ENCODE data around the gene BHLHA15. TPM values are rescaled to one million over a fixed set of nuclear protein-coding genes. Genes with fewer than 3 reads are reported as not detected.

BHLHA15 gene
- polyA plus RNA-seq, 3 donors: not detected

DNA sequence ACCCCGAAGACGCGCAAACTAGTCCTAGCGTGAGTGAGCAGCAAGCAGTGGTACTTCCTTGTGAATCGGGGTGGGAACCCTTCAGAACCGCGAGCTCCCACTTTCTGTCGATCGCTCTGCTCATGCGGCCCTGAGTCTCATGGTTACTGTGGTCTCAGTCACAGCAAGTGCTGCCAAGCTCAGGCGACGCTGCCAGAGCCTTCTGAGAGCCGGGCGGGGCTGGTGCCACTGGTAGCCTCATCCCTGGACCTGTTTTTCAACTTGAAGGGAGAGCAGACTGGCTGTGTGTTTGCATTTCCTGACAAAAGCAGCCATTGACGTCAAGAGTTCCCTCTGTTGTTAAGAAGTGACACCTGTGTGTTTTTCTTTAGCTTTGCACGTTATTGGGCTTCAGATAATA lies 32.9 kb upstream of the BHLHA15 start:
- Histone ChIP-seq H3K9me3 (replicated peaks in 1 of 2; ENCODE audit: control insufficient read depth in 1 of 2, insufficient read depth in 1 of 2, low read length in 2 of 2) (no peaks in the 10 kb centered on the region), H2AFZ (ENCODE audit: insufficient read depth, low read depth, low read length, poor library complexity, severe bottlenecking) (no peak overlapping the region), H3K27me3 (ENCODE audit: control insufficient read depth in 2 of 2, insufficient read depth in 2 of 2, low read length in 2 of 2) (no peaks in the 10 kb centered on the region), H3K27ac (ENCODE audit: low read depth in 1 of 2, low read length in 2 of 2) (no peak overlapping the region), H3K36me3 (replicated peaks in 1 of 2; ENCODE audit: control insufficient read depth in 1 of 2, insufficient read depth in 2 of 2, low read length in 2 of 2) (peaks cover 0 to 56% of the 10 kb centered on the region in 2 donors), H3K4me2 (replicated peaks; ENCODE audit: extremely low read depth, low read length, poor library complexity, severe bottlenecking) (no peak overlapping the region), H3K79me2 (ENCODE audit: insufficient read depth, low read length) (no peaks in the 10 kb centered on the region), H4K20me1 (ENCODE audit: insufficient read depth, low read length) (peaks cover 30% of the 10 kb centered on the region), H3K4me1 (ENCODE audit: control insufficient read depth in 1 of 2, insufficient read depth in 2 of 2, low read length in 2 of 2) (no peaks in the 10 kb centered on the region), H3K9ac (ENCODE audit: insufficient read depth, low read length, poor library complexity, severe bottlenecking) (no peak overlapping the region), H3K4me3 (replicated peaks in 1 of 3; ENCODE audit: low read depth in 2 of 3, low read length in 3 of 3) (no peak overlapping the region)
- TF ChIP-seq, protein P1, sequence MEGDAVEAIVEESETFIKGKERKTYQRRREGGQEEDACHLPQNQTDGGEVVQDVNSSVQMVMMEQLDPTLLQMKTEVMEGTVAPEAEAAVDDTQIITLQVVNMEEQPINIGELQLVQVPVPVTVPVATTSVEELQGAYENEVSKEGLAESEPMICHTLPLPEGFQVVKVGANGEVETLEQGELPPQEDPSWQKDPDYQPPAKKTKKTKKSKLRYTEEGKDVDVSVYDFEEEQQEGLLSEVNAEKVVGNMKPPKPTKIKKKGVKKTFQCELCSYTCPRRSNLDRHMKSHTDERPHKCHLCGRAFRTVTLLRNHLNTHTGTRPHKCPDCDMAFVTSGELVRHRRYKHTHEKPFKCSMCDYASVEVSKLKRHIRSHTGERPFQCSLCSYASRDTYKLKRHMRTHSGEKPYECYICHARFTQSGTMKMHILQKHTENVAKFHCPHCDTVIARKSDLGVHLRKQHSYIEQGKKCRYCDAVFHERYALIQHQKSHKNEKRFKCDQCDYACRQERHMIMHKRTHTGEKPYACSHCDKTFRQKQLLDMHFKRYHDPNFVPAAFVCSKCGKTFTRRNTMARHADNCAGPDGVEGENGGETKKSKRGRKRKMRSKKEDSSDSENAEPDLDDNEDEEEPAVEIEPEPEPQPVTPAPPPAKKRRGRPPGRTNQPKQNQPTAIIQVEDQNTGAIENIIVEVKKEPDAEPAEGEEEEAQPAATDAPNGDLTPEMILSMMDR (IDR thresholded peaks at IDR 0.05): no peak
- H3K9me3 Mint-ChIP-seq: peaks cover 0 to 2% (median 0%) of the 10 kb centered on the region in 7 donors
- no peak for DNase-seq
- H3K27ac Mint-ChIP-seq: no peak overlapping the region
- H3K4me3 Mint-ChIP-seq: no peak overlapping the region
- WGBS (ENCODE audit: insufficient coverage): 98% methylated on average over 14 of the region's 16 CpGs
- H3K36me3 Mint-ChIP-seq: peaks cover 40 to 57% of the 10 kb centered on the region in 2 donors
- intact Hi-C loops (cut with micrococcal nuclease): no loop called here
- peaks cover 0 to 2% (median under 1%) of the 10 kb centered on the region in 3 donors for H3K27me3 Mint-ChIP-seq (ENCODE audit: low read depth in 3 of 3)
- H3K4me1 Mint-ChIP-seq: no peaks in the 10 kb centered on the region

DNA sequence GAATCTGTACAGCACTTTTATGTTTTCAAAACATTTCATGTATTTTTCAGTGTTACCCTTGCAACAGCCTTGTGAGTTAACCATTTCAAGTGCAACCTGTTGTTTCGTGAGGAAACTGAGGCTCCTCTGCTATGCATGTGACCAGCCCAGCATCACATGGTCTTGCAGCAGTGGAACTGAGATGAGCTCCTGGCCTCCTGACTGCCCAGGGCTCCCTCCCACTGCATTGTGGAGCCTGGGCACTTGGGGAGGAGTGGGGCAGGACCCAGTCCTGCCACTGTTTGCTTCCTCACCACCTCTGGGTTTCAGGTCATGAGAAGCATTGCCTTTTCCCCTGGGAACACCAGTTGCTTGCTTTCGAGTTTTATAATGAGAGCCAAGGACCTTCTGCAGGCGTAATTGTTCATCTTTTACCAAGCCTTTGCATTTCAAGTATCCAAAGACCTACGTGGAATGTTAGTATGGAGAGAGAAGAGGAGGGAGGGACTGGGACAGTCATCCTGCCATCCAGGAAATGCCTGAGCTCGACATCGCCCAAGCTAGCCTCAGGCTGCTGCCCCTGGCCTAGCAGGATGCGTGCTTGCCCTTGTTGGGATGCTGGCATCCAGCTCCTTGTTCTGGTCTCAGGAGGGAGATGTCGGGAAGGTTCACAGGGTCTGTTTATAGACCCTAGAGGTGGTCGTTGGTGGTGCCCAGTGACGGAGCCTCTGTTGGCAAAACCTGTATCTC lies 32.3 kb upstream of the BHLHA15 start:
- Histone ChIP-seq H3K27me3 (ENCODE audit: control insufficient read depth in 2 of 2, insufficient read depth in 2 of 2, low read length in 2 of 2) (peaks cover 0 to 4% of the 10 kb centered on the region in 2 donors), H4K20me1 (ENCODE audit: insufficient read depth, low read length) (peaks cover 30% of the 10 kb centered on the region), H3K4me1 (ENCODE audit: control insufficient read depth in 1 of 2, insufficient read depth in 2 of 2, low read length in 2 of 2) (no peaks in the 10 kb centered on the region), H3K9ac (ENCODE audit: insufficient read depth, low read length, poor library complexity, severe bottlenecking) (no peak overlapping the region), H3K27ac (ENCODE audit: low read depth in 1 of 2, low read length in 2 of 2) (no peak overlapping the region), H2AFZ (ENCODE audit: insufficient read depth, low read depth, low read length, poor library complexity, severe bottlenecking) (no peak overlapping the region), H3K79me2 (ENCODE audit: insufficient read depth, low read length) (no peaks in the 10 kb centered on the region), H3K36me3 (replicated peaks in 1 of 2; ENCODE audit: control insufficient read depth in 1 of 2, insufficient read depth in 2 of 2, low read length in 2 of 2) (peaks cover 0 to 56% of the 10 kb centered on the region in 2 donors), H3K4me2 (replicated peaks; ENCODE audit: extremely low read depth, low read length, poor library complexity, severe bottlenecking) (no peak overlapping the region), H3K9me3 (replicated peaks in 1 of 2; ENCODE audit: control insufficient read depth in 1 of 2, insufficient read depth in 1 of 2, low read length in 2 of 2) (no peaks in the 10 kb centered on the region), H3K4me3 (replicated peaks in 1 of 3; ENCODE audit: low read depth in 2 of 3, low read length in 3 of 3) (no peak overlapping the region)
- Mint-ChIP-seq H3K9me3 (peaks cover 0 to 3% (median 0%) of the 10 kb centered on the region in 7 donors), H3K36me3 (peaks cover 37 to 61% of the 10 kb centered on the region in 2 donors), H3K27ac (no peak overlapping the region), H3K4me3 (no peak overlapping the region), H3K4me1 (peaks cover 2% of the 10 kb centered on the region), H3K27me3 (ENCODE audit: low read depth in 3 of 3) (peaks cover 0 to 7% (median 2%) of the 10 kb centered on the region in 3 donors)
- no peak for DNase-seq
- TF ChIP-seq, protein P1 (IDR thresholded peaks at IDR 0.05): no peak
- intact Hi-C loops (cut with micrococcal nuclease): no loop called here
- 97% methylated on average over 9 of the region's 10 CpGs for WGBS (ENCODE audit: insufficient coverage)
